ENCODE measurements around the gene GPC3. TPM values are rescaled to one million over a fixed set of nuclear protein-coding genes. Genes with fewer than 3 reads are reported as not detected.

Gene GPC3
- total and polyA plus RNA-seq, 2 donors (not counting 3 experiments of a cell fraction or from before 2014, with no cell fraction given), result not detected

GRCh38 chrX:133953078-133953477 is 32.3 kb downstream of the GPC3 start:
- dilution Hi-C loops (cut with MboI; ENCODE audit: extremely low pct_ligation_motif_present, low sequenced_read_pairs) (no loop called here), intact Hi-C loops (cut with micrococcal nuclease) (no loop called here)
- no peak overlapping the region for H3K4me3 ChIP-seq (replicated peaks in 1 of 3; ENCODE audit: insufficient read depth in 1 of 3, low read depth in 1 of 3, low read length in 3 of 3)
- no peak overlapping the region for H3K4me2 ChIP-seq (ENCODE audit: insufficient read depth, low read length)
- H3K9me1 ChIP-seq (replicated peaks; ENCODE audit: control insufficient read depth, extremely low read depth, insufficient read depth, low read length), result no peaks in the 10 kb centered on the region
- no peaks in the 10 kb centered on the region for H4K20me1 ChIP-seq (replicated peaks; ENCODE audit: control insufficient read depth, extremely low read depth, insufficient read depth, low read length)
- BruUV-seq (replicated peaks), result no TSS peak
- H3K79me2 ChIP-seq (ENCODE audit: control insufficient read depth, insufficient read depth, low read length), result no peaks in the 10 kb centered on the region
- H3K4me1 ChIP-seq (ENCODE audit: control insufficient read depth, extremely low read depth, insufficient read depth, low read length), result no peaks in the 10 kb centered on the region
- no peaks in the 10 kb centered on the region for H3K9me3 ChIP-seq (replicated peaks; ENCODE audit: control insufficient read depth, insufficient read depth, low read length)
- H3K36me3 ChIP-seq (ENCODE audit: control insufficient read depth in 2 of 2, extremely low read depth in 1 of 2, insufficient read depth in 2 of 2, low read length in 2 of 2), result no peaks in the 10 kb centered on the region
- no peak for TF ChIP-seq FOS (IDR thresholded peaks at IDR 0.05; ENCODE audit: borderline replicate concordance, insufficient read depth, low read length)
- no peak for TF ChIP-seq GATA2 (IDR thresholded peaks at IDR 0.05; ENCODE audit: insufficient read depth, insufficient read length, low read depth, low read length)
- no peak for TF ChIP-seq MYC (IDR thresholded peaks at IDR 0.05; ENCODE audit: low read depth, low read length)
- TF ChIP-seq JUN (IDR thresholded peaks at IDR 0.05; ENCODE audit: borderline replicate concordance, insufficient read depth, insufficient read length, low read depth), result no peak
- TF ChIP-seq POLR2A (IDR thresholded peaks at IDR 0.05; ENCODE audit: low read depth, low read length), result no peak
- TF ChIP-seq POLR2AphosphoS5 (IDR thresholded peaks at IDR 0.05; ENCODE audit: insufficient read depth, low read depth, low read length), result no peak
- TF ChIP-seq MAX (IDR thresholded peaks at IDR 0.05; ENCODE audit: insufficient read depth, insufficient read length), result no peak
- TF ChIP-seq CTCF (IDR thresholded peaks at IDR 0.05; ENCODE audit: extremely low read depth in 1 of 2, insufficient read depth in 1 of 2, low read depth in 1 of 2, low read length in 2 of 2), result no peak
- no peak for TF ChIP-seq EZH2 (IDR thresholded peaks at IDR 0.05; ENCODE audit: borderline replicate concordance, low read depth, low read length, severe bottlenecking)
- FAIRE-seq (no peak), DNase-seq (ENCODE audit: low read depth, low spot score) (no peak)
- no peak overlapping the region for H2AFZ ChIP-seq (ENCODE audit: low read depth, low read length)
- CTCF ChIA-PET, result no interaction called here
- H3K27me3 ChIP-seq (ENCODE audit: control insufficient read depth in 2 of 2, insufficient read depth in 2 of 2, low read length in 2 of 2), result no peaks in the 10 kb centered on the region
- no peak overlapping the region for H3K27ac ChIP-seq (ENCODE audit: insufficient read depth, low read depth, low read length)
- no peak overlapping the region for H3K9ac ChIP-seq (replicated peaks; ENCODE audit: extremely low read depth, insufficient read depth, low read length)
- POLR2A ChIA-PET, result interaction anchor here (0.6 kb wide), 1 partner anchor 1102 kb away, joined by 3 read pairs; no protein-coding TSS in a partner anchor
